ENCODE data around the gene TWIST2. TPM values are rescaled to one million over a fixed set of nuclear protein-coding genes. Genes with fewer than 3 reads are reported as not detected.

Gene TWIST2
- total and polyA plus RNA-seq, 7 donors, result 0.92 to 92.2 (median 53.9) TPM

DNA sequence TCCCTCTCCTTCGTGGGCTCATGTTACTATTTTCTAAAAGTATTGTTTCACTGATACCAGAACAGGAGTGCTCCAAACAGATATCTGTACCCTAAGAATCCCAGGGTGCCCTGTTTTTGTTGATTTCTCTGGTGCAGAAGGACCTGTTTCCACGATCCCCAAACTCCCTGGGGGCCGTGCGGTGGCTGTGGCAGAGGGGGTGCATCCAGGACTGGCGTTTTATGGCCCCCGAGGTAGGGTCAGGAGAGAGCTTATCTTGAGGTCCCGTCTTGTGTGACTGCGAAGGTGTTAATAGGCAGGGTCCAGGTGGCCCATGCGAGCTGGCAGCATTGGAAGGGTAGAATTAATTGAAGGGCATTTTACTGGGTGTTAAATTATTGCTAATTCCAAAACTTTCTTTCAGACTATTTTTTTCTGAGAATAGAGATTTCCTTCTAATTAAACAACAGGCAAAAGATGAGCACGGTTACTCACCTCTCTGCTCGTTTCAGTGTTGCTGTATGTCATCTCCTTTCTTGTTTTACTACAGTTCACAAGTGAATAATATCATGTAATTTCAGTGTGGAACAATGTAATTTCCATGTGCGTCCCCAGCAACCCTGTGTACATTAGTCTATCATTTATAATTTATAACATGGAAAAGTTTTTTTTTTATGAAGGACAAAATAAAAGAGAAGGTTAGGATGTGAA is 8.2 kb downstream of the TWIST2 start:
- Histone ChIP-seq H3K36me3 (no peaks in the 10 kb centered on the region), H3K4me1 (peaks cover 0 to 65% (median 42%) of the 10 kb centered on the region in 4 donors), H3K9me3 (no peaks in the 10 kb centered on the region), H3K4me3 (no peak overlapping the region), H3K27ac (peak overlapping the region in 3 of 4 donors; percentile 16 to 96 (median 92)), H3K27me3 (no peaks in the 10 kb centered on the region)
- TF ChIP-seq POLR2AphosphoS5 (IDR thresholded peaks at IDR 0.05) (no peak), EP300 (IDR thresholded peaks at IDR 0.05) (no peak)
- intact Hi-C loops (cut with DNase I), result no loop called here
- DNase-seq, result peak; percentile 57
- WGBS, 2 donors, result 73 to 81% methylated on average over 12 of the region's 12 CpGs

GRCh38 chr2:238856713-238857567 is 9.1 kb downstream of the TWIST2 start:
- Histone ChIP-seq H3K27me3 (no peaks in the 10 kb centered on the region), H3K4me3 (no peak overlapping the region), H3K9me3 (no peaks in the 10 kb centered on the region), H3K27ac (peak overlapping the region in 3 of 4 donors; percentile 16 to 96 (median 92)), H3K36me3 (no peaks in the 10 kb centered on the region), H3K4me1 (peaks cover 0 to 61% (median 39%) of the 10 kb centered on the region in 4 donors)
- TF ChIP-seq EP300 (IDR thresholded peaks at IDR 0.05) (no peak), POLR2A (IDR thresholded peaks at IDR 0.05) (no peak), CTCF (IDR thresholded peaks at IDR 0.05) (no peak), POLR2AphosphoS5 (IDR thresholded peaks at IDR 0.05) (no peak)
- intact Hi-C loops (cut with DNase I), result no loop called here
- DNase-seq, result peak; percentile 59
- WGBS, 2 donors, result 82 to 86% methylated on average over 16 of the region's 16 CpGs

DNA sequence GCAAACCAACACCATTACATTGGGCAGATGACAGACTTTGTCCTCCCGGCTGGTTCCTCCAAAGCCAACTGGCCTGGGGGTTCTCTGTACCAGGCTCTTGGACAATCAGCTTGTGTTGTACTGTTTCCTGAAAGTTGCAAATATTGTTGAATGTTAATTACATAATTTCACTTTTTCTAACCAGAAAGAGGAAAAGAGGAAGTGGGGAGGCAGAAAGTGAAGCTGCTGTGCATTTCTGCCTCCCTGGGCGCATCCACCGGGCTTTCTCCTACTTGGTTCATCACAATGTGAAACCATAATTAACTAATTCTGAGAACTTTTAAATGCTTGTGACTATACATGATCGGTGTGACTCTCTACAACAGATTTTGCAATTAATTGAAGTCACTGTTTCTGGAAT is 10.1 kb downstream of the TWIST2 start:
- H3K4me1 ChIP-seq, result peaks cover 0 to 51% (median 41%) of the 10 kb centered on the region in 4 donors
- peak overlapping the region in 3 of 4 donors; percentile 16 to 96 (median 92) for H3K27ac ChIP-seq
- H3K27me3 ChIP-seq, result no peaks in the 10 kb centered on the region
- no peaks in the 10 kb centered on the region for H3K9me3 ChIP-seq
- TF ChIP-seq POLR2A (IDR thresholded peaks at IDR 0.05), result no peak
- no peak for TF ChIP-seq EP300 (IDR thresholded peaks at IDR 0.05)
- no peak for TF ChIP-seq CTCF (IDR thresholded peaks at IDR 0.05)
- TF ChIP-seq POLR2AphosphoS5 (IDR thresholded peaks at IDR 0.05), result no peak
- WGBS, 2 donors, result 72 to 84% methylated on average over 4 of the region's 4 CpGs
- DNase-seq, result peak; percentile 41
- H3K4me3 ChIP-seq, result no peak overlapping the region
- H3K36me3 ChIP-seq, result no peaks in the 10 kb centered on the region
- intact Hi-C loops (cut with DNase I), result no loop called here

- Histone ChIP-seq H3K4me3 (no peak overlapping the region), H3K4me1 (peaks cover 0 to 52% (median 49%) of the 10 kb centered on the region in 4 donors), H3K27me3 (no peaks in the 10 kb centered on the region), H3K27ac (peak overlapping the region in 2 of 4 donors; percentile 18 to 50), H3K36me3 (no peaks in the 10 kb centered on the region), H3K9me3 (no peaks in the 10 kb centered on the region)
- intact Hi-C loops (cut with DNase I), result no loop called here
- DNase-seq, result no peak
- TF ChIP-seq CTCF (IDR thresholded peaks at IDR 0.05) (no peak), POLR2A (IDR thresholded peaks at IDR 0.05) (no peak), POLR2AphosphoS5 (IDR thresholded peaks at IDR 0.05) (no peak), EP300 (IDR thresholded peaks at IDR 0.05) (no peak)
- 83 to 86% methylated on average over 14 of the region's 14 CpGs for WGBS, 2 donors
Measured at GRCh38 chr2:238859636-238860347, 11.9 kb downstream of the TWIST2 start.
